Right atrium auricular region (tissue), 2 donors: ENCODE results near the gene STX19. TPM values are rescaled to one million over a fixed set of nuclear protein-coding genes. Genes with fewer than 3 reads are reported as not detected.

Source experiments
- DNase-seq: peaks from one replicate; pipeline ENCODE4 v3.0.0-alpha.2; 2019; ENCODE audit warnings: low spot score
- H3K27ac ChIP-seq, 2 donors: fragments of 200-600 bp; sonication (generic); 1 replicate in 1 of 2; 2 replicates in 1 of 2; pipeline ENCODE4 v1.5.1; 2016 to 2019
- H3K27me3 ChIP-seq, 2 donors: fragments of 200-600 bp; sonication (generic); one replicate each; pipeline versions ENCODE4 v1.5.1 to v1.6.0; 2017 to 2019
- H3K36me3 ChIP-seq: fragments of 200-600 bp; sonication (generic); one replicate; pipeline ENCODE4 v1.5.1; 2016
- H3K4me1 ChIP-seq, 2 donors: fragments of 200-600 bp; sonication (generic); one replicate each; pipeline versions ENCODE4 v1.5.1 to v1.6.0; 2017 to 2019
- H3K4me3 ChIP-seq, 2 donors: fragments of 200-600 bp; sonication (generic); 1 replicate in 1 of 2; 2 replicates in 1 of 2; pipeline ENCODE4 v1.5.1; 2017 to 2019; ENCODE audit warnings: mild to moderate bottlenecking in 1 of 2, moderate library complexity in 1 of 2
- H3K9me3 ChIP-seq, 2 donors: fragments of 200-600 bp; sonication (generic); one replicate each; pipeline ENCODE4 v1.5.1; 2019
- CTCF ChIP-seq, 2 donors: fragments of 200-600 bp; sonication (generic); IDR thresholded peaks; one replicate each; pipeline ENCODE4 v1.5.1; 2019; ENCODE audit warnings: antibody characterized with exemption in 2 of 2
- total RNA-seq, 2 donors: library from RNA; depleted of rRNA; stranded (reverse); fragments of >200 nt; gene quantifications; one replicate each; pipeline ENCODE4 v1.1.0, GENCODE V29; 2016

Gene STX19
- total RNA-seq, 2 donors from 2014 or later, result not detected

- DNase-seq, result no peak
- Histone ChIP-seq H3K36me3 (no peaks in the 10 kb centered on the region), H3K27ac (no peak overlapping the region), H3K4me3 (no peak overlapping the region), H3K27me3 (no peaks in the 10 kb centered on the region), H3K4me1 (peaks cover 0 to 11% of the 10 kb centered on the region in 2 donors), H3K9me3 (no peaks in the 10 kb centered on the region)
- TF ChIP-seq CTCF (IDR thresholded peaks at IDR 0.05), result no peak
Observed at GRCh38 chr3:93983408-93983807, 45.0 kb downstream of the STX19 start.

GRCh38 chr3:93981649-93982048, 46.7 kb downstream of the STX19 start:
- Histone ChIP-seq H3K36me3 (no peaks in the 10 kb centered on the region), H3K4me1 (peaks cover 0 to 11% of the 10 kb centered on the region in 2 donors), H3K4me3 (no peak overlapping the region), H3K27ac (no peak overlapping the region), H3K9me3 (no peaks in the 10 kb centered on the region), H3K27me3 (no peaks in the 10 kb centered on the region)
- DNase-seq, result no peak
- no peak for TF ChIP-seq CTCF (IDR thresholded peaks at IDR 0.05)

- peak within 1 kb of the TSS; percentile 94 to 97 for H3K27ac ChIP-seq
- no peaks in the 10 kb centered on the region for H3K27me3 ChIP-seq
- peak; percentile 99 for DNase-seq
- TF ChIP-seq CTCF (IDR thresholded peaks at IDR 0.05), result no peak
- peaks cover 0 to 11% of the 10 kb centered on the region in 2 donors for H3K4me1 ChIP-seq
- peak within 1 kb of the TSS; percentile 84 to 88 for H3K4me3 ChIP-seq
- H3K36me3 ChIP-seq, result no peaks in the 10 kb centered on the region
- no peaks in the 10 kb centered on the region for H3K9me3 ChIP-seq
Observed at GRCh38 chr3:93979850-93980676, 48.3 kb downstream of the STX19 start, which contains the start of gene ARL13B. Gene ARL13B, plus strand, starts transcription at chr3:93980155. Its CDS starts 269 bp downstream, at chr3:93980424.

- peak in 1 of 2 donors; percentile 48 for TF ChIP-seq CTCF (IDR thresholded peaks at IDR 0.05)
- H3K36me3 ChIP-seq, result no peaks in the 10 kb centered on the region
- H3K27me3 ChIP-seq, result no peaks in the 10 kb centered on the region
- peak; percentile 93 for DNase-seq
- H3K9me3 ChIP-seq, result no peaks in the 10 kb centered on the region
- peaks cover 0 to 35% of the 10 kb centered on the region in 2 donors for H3K4me1 ChIP-seq
- H3K27ac ChIP-seq, result peak within 1 kb of the TSS; percentile 86 to 92
- peak within 1 kb of the TSS; percentile 59 to 67 for H3K4me3 ChIP-seq
Observed at GRCh38 chr3:93973131-93974126, 55.0 kb downstream of the STX19 start, which contains the start of gene PROS1. Gene PROS1, minus strand, starts transcription at chr3:93973896. Its CDS starts 147 bp downstream, at chr3:93973749.

- TF ChIP-seq CTCF (IDR thresholded peaks at IDR 0.05), result no peak
- Histone ChIP-seq H3K36me3 (no peaks in the 10 kb centered on the region), H3K27ac (peak overlapping the region in 1 of 2 donors; percentile 16), H3K27me3 (no peaks in the 10 kb centered on the region), H3K4me3 (no peak overlapping the region), H3K4me1 (peaks cover 0 to 36% of the 10 kb centered on the region in 2 donors), H3K9me3 (no peaks in the 10 kb centered on the region)
- no peak for DNase-seq
Observed at GRCh38 chr3:93969997-93970396, 58.4 kb downstream of the STX19 start.
